H1 (cell line): ENCODE measurements around the gene ADAMTS9. TPM values are rescaled to one million over a fixed set of nuclear protein-coding genes. Genes with fewer than 3 reads are reported as not detected.

Source experiments
- CTCF ChIA-PET: fragments of 300-600 bp; sonication (Branson Sonifier 250); formaldehyde crosslinking; loops from one replicate; lab custom pipeline; 2021; ENCODE audit not compliant: partially characterized antibody; lab: Charles Lee
- POLR2A ChIA-PET: fragments of 300-600 bp; sonication (Branson Sonifier 250); formaldehyde crosslinking; loops from one replicate; lab custom pipeline; 2021; ENCODE audit warnings: inconsistent platforms; ENCODE audit not compliant: partially characterized antibody; lab: Charles Lee
- DNase-seq, 2 experiments: peaks; one replicate each; pipeline versions ENCODE4 v3.0.0 to v3.0.0-alpha.2; 2010 to 2022; ENCODE audit warnings: low spot score in 2 of 2, low read depth in 1 of 2, mixed read lengths in 1 of 2
- FAIRE-seq: peaks from 2 replicates; lab custom pipeline; 2011; peaks lifted over from hg19 to GRCh38; lab: Jason Lieb, UNC
- H2AFZ ChIP-seq: 2 replicates; pipeline ENCODE4 v1.8.1; 2012; ENCODE audit warnings: low read length, inconsistent platforms
- H2AK5ac ChIP-seq: 2 replicates; pipeline ENCODE4 v1.6.1; 2013; ENCODE audit warnings: low read depth, low read length
- H2BK120ac ChIP-seq: replicated peaks from 2 replicates; pipeline ENCODE3; 2013; ENCODE audit warnings: low read depth, low read length, inconsistent platforms
- H2BK12ac ChIP-seq: 2 replicates; pipeline ENCODE4 v1.6.1; 2013; ENCODE audit warnings: low read depth, low read length
- H2BK15ac ChIP-seq: 2 replicates; pipeline ENCODE4 v1.6.1; 2013; ENCODE audit warnings: low read length
- H2BK20ac ChIP-seq: 2 replicates; pipeline ENCODE4 v1.6.1; 2013; ENCODE audit warnings: low read length
- H2BK5ac ChIP-seq: 2 replicates; pipeline ENCODE4 v1.6.1; 2013; ENCODE audit warnings: low read depth, low read length
- H3K14ac ChIP-seq: 2 replicates; pipeline ENCODE4 v1.6.1; 2013; ENCODE audit warnings: inconsistent platforms; ENCODE audit not compliant: insufficient read length
- H3K18ac ChIP-seq: 2 replicates; pipeline ENCODE4 v1.6.1; 2013; ENCODE audit warnings: low read length; ENCODE audit errors: extremely low read depth
- H3K23ac ChIP-seq: 2 replicates; pipeline ENCODE4 v1.6.1; 2013; ENCODE audit warnings: inconsistent platforms; ENCODE audit not compliant: insufficient read length
- H3K23me2 ChIP-seq: 2 replicates; pipeline ENCODE4 v1.6.1; 2013; ENCODE audit warnings: low read depth, low read length
- H3K27ac ChIP-seq: 2 replicates; pipeline ENCODE4 v1.6.1; 2011; ENCODE audit warnings: low read depth, low read length, inconsistent platforms
- H3K27me3 ChIP-seq, 4 experiments: replicated peaks in 1 of 4; 1 replicate in 1 of 4; 2 replicates in 3 of 4; pipeline versions ENCODE4 v1.6.1 to v1.8.1; 2011 to 2013; ENCODE audit warnings: low read length in 3 of 4, mild to moderate bottlenecking in 3 of 4, inconsistent platforms in 2 of 4, mixed read lengths in 2 of 4, moderate library complexity in 1 of 4; ENCODE audit not compliant: control insufficient read depth in 3 of 4, insufficient read depth in 3 of 4; ENCODE audit errors: extremely low read depth in 1 of 4
- H3K36me3 ChIP-seq, 4 experiments: 2 replicates each; pipeline versions ENCODE4 v1.6.1 to v1.8.1; 2011 to 2013; ENCODE audit warnings: mild to moderate bottlenecking in 4 of 4, low read length in 3 of 4, moderate library complexity in 2 of 4, control low read depth in 1 of 4, inconsistent platforms in 1 of 4; ENCODE audit not compliant: insufficient read depth in 4 of 4, control insufficient read depth in 2 of 4
- H3K4ac ChIP-seq: replicated peaks from 2 replicates; pipeline ENCODE3; 2013; ENCODE audit warnings: low read length, low read depth, mixed read lengths, inconsistent platforms; ENCODE audit not compliant: insufficient read length
- H3K4me1 ChIP-seq, 4 experiments: replicated peaks in 1 of 4; 1 replicate in 1 of 4; 2 replicates in 3 of 4; pipeline versions ENCODE4 v1.6.1 to v1.8.1; 2011 to 2013; ENCODE audit warnings: low read length in 3 of 4, inconsistent platforms in 2 of 4, mixed read lengths in 1 of 4; ENCODE audit not compliant: insufficient read depth in 4 of 4, control insufficient read depth in 3 of 4
- H3K4me2 ChIP-seq, 2 experiments: 2 replicates each; pipeline versions ENCODE4 v1.6.1 to v1.8.1; 2011 to 2013; ENCODE audit warnings: low read depth in 2 of 2, low read length in 2 of 2, control low read depth in 1 of 2, inconsistent platforms in 1 of 2, mild to moderate bottlenecking in 1 of 2; ENCODE audit not compliant: insufficient read depth in 1 of 2
- H3K4me3 ChIP-seq, 4 experiments: fragments of 200-600, 300-600 bp in 1 of 4; sonication (generic), shearing (Covaris generic), sonication (Bioruptor Twin) in 1 of 4; 2 replicates each; pipeline versions ENCODE4 v1.5.1 to v1.8.1; 2011 to 2016; ENCODE audit warnings: low read length in 4 of 4, low read depth in 3 of 4, control low read depth in 2 of 4, inconsistent platforms in 2 of 4, mild to moderate bottlenecking in 2 of 4, mixed read lengths in 1 of 4, moderate library complexity in 1 of 4; ENCODE audit not compliant: insufficient read depth in 2 of 4; ENCODE audit errors: extremely low read depth in 1 of 4
- H3K56ac ChIP-seq: replicated peaks from 2 replicates; pipeline ENCODE3; 2013; ENCODE audit warnings: low read depth, mild to moderate bottlenecking, mixed read lengths, low read length, inconsistent platforms; ENCODE audit not compliant: insufficient read length
- H3K79me1 ChIP-seq: 2 replicates; pipeline ENCODE4 v1.6.1; 2013; ENCODE audit warnings: low read depth, low read length, control low read depth
- H3K79me2 ChIP-seq, 2 experiments: 2 replicates each; pipeline versions ENCODE4 v1.6.1 to v1.8.1; 2012 to 2013; ENCODE audit warnings: low read length in 2 of 2, mild to moderate bottlenecking in 2 of 2, inconsistent platforms in 1 of 2; ENCODE audit not compliant: insufficient read depth in 2 of 2, control insufficient read depth in 1 of 2
- H3K9ac ChIP-seq, 4 experiments: replicated peaks in 1 of 4; 1 replicate in 1 of 4; 2 replicates in 3 of 4; pipeline versions ENCODE4 v1.6.1 to v1.8.1; 2011 to 2013; ENCODE audit warnings: low read depth in 3 of 4, low read length in 3 of 4, control low read depth in 2 of 4, mild to moderate bottlenecking in 2 of 4, moderate library complexity in 2 of 4, inconsistent platforms in 1 of 4; ENCODE audit errors: extremely low read depth in 1 of 4
- H3K9me3 ChIP-seq, 2 experiments: 2 replicates each; pipeline versions ENCODE4 v1.6.1 to v1.8.1; 2012 to 2013; ENCODE audit warnings: mild to moderate bottlenecking in 2 of 2, moderate library complexity in 2 of 2, control low read depth in 1 of 2, inconsistent platforms in 1 of 2, low read depth in 1 of 2, low read length in 1 of 2, mixed read lengths in 1 of 2; ENCODE audit not compliant: insufficient read depth in 2 of 2
- H4K20me1 ChIP-seq, 2 experiments: replicated peaks in 1 of 2; 2 replicates each; pipeline versions ENCODE3 to v1.8.1; 2011 to 2013; ENCODE audit warnings: inconsistent platforms in 2 of 2, low read length in 2 of 2, mild to moderate bottlenecking in 1 of 2; ENCODE audit not compliant: insufficient read depth in 2 of 2, control insufficient read depth in 1 of 2
- H4K5ac ChIP-seq: 2 replicates; pipeline ENCODE4 v1.6.1; 2013; ENCODE audit warnings: low read length, low read depth, mixed read lengths, inconsistent platforms; ENCODE audit not compliant: insufficient read length
- H4K8ac ChIP-seq: 2 replicates; pipeline ENCODE4 v1.8.0; 2013; ENCODE audit warnings: mild to moderate bottlenecking, moderate library complexity, low read length, inconsistent platforms; ENCODE audit not compliant: insufficient read depth; ENCODE audit errors: extremely low read depth
- H4K91ac ChIP-seq: replicated peaks from 2 replicates; pipeline ENCODE3; 2013; ENCODE audit warnings: low read length, mixed read lengths, inconsistent platforms; ENCODE audit not compliant: insufficient read length
- CBX8 ChIP-seq: fragments of 300-800, 300-1000 bp; sonication (generic); IDR thresholded peaks from 2 replicates; pipeline ENCODE4 v1.7.1; 2016; ENCODE audit warnings: low read depth, low read length, borderline replicate concordance
- EZH2 ChIP-seq: fragments of 200-600 bp; sonication (generic); IDR thresholded peaks from 2 replicates; pipeline ENCODE4 v1.7.1; 2012; ENCODE audit warnings: low read depth, mild to moderate bottlenecking, moderate library complexity, low read length, inconsistent platforms; ENCODE audit not compliant: severe bottlenecking
- NANOG ChIP-seq: IDR thresholded peaks from 2 replicates; pipeline ENCODE4 v1.6.1; 2011; ENCODE audit warnings: low read length, low read depth, mild to moderate bottlenecking, inconsistent platforms; ENCODE audit not compliant: insufficient read depth, poor library complexity, severe bottlenecking
- PHF8 ChIP-seq: fragments of 200-600 bp; sonication (generic); conservative IDR thresholded peaks from 2 replicates; pipeline ENCODE4 v1.7.1; 2012; ENCODE audit warnings: low read depth, mild to moderate bottlenecking, inconsistent platforms, low read length, moderate library complexity
- RFX5 ChIP-seq: IDR thresholded peaks from 2 replicates; pipeline ENCODE4 v1.6.1; 2011; ENCODE audit warnings: low read depth, low read length, improper control_type of control experiment, borderline replicate concordance
- RNF2 ChIP-seq: fragments of 200-900, 300-1000 bp; sonication (generic); IDR thresholded peaks from 2 replicates; pipeline ENCODE4 v1.7.1; 2016; ENCODE audit warnings: borderline replicate concordance, low read depth, mild to moderate bottlenecking, antibody characterized with exemption, low read length; ENCODE audit not compliant: poor library complexity, severe bottlenecking; ENCODE audit errors: missing control alignments
- SP4 ChIP-seq: IDR thresholded peaks from 2 replicates; pipeline ENCODE4 v1.6.1; 2012; ENCODE audit warnings: low read length, inconsistent platforms
- TAF1 ChIP-seq: IDR thresholded peaks from 2 replicates; pipeline ENCODE4 v1.6.1; 2011; ENCODE audit warnings: mild to moderate bottlenecking, low read depth, low read length
- TAF7 ChIP-seq: optimal IDR thresholded peaks from 2 replicates; pipeline ENCODE3; 2011; ENCODE audit warnings: low read depth, mild to moderate bottlenecking, inconsistent platforms, low read length, moderate library complexity, borderline replicate concordance
- WGBS, 2 experiments: shearing (Covaris generic) in 1 of 2; methylation state at CpG; one replicate each; pipeline versions ENCODE4 v1.1.6 to v1.1.7; 2013 to 2015; ENCODE audit warnings: low lambda C conversion rate in 2 of 2, mixed read lengths in 2 of 2, inconsistent platforms in 1 of 2, low coverage in 1 of 2, missing lambda C conversion rate in 1 of 2; ENCODE audit not compliant: insufficient replicate concordance in 2 of 2, insufficient coverage in 1 of 2, insufficient read length in 1 of 2; ENCODE audit errors: extremely low coverage in 1 of 2, missing lambda C conversion rate in 1 of 2; 5-methylcytosine and 5-hydroxymethylcytosine counted together
- polyA plus RNA-seq, 7 experiments: library from polyadenylated mRNA; depleted of rRNA in 3 of 7; stranded (reverse) in 5 of 7; unstranded in 2 of 7; fragments of >200 nt in 5 of 7; fragments of 200-250 nt in 2 of 7; gene quantifications; 1 replicate in 5 of 7; 2 replicates in 1 of 7; 4 replicates in 1 of 7; pipeline versions ENCODE4 v1.2.1 to v1.2.3, GENCODE V29; 2011 to 2013; ENCODE audit warnings: missing spikeins in 2 of 7, mixed read lengths in 2 of 7
- total RNA-seq: library from RNA; stranded (reverse); fragmentation: NEBNext Ultra II Directional; extraction: Animal tissue kit (Norgen Biotek cat#: 25700); gene quantifications from 2 replicates; pipeline ENCODE4 v1.2.1, GENCODE V29; 2021

The ADAMTS9 gene
- total and polyA plus RNA-seq, 2 of the 8 experiments (the other 6 are each of a cell fraction or from before 2014, with no cell fraction given), result 0.20 to 0.41 TPM

GRCh38 chr3:64687086-64687780 is 567 bp downstream of the ADAMTS9 start:
- Histone ChIP-seq H3K9ac (no peak overlapping the region), H3K14ac (no peak overlapping the region), H4K20me1 (peaks cover under 1 to 2% of the 10 kb centered on the region in 2 experiments), H3K56ac (no peak overlapping the region), H3K4me3 (peak overlapping the region; percentile 64 to 78 (median 68); a peak in 6 of 8 replicates), H3K27ac (no peak overlapping the region), H3K79me1 (no peaks in the 10 kb centered on the region), H2BK5ac (no peak overlapping the region), H3K4me2 (peak overlapping the region; percentile 90 to 97), H3K36me3 (no peaks in the 10 kb centered on the region), H2AFZ (no peak overlapping the region), H2BK15ac (no peak overlapping the region), H4K5ac (no peak overlapping the region), H3K27me3 (peaks cover 27 to 66% (median 55%) of the 10 kb centered on the region in 4 experiments), H3K9me3 (no peaks in the 10 kb centered on the region), H3K79me2 (no peaks in the 10 kb centered on the region), H3K23ac (no peak overlapping the region), H4K8ac (no peak overlapping the region), H3K23me2 (peaks cover 27% of the 10 kb centered on the region; the same call in 1 of the 2 replicates), H2BK120ac (no peak overlapping the region), H2BK20ac (no peak overlapping the region), H3K4ac (no peak overlapping the region), H2BK12ac (no peak overlapping the region), H4K91ac (no peak overlapping the region), H3K18ac (no peak overlapping the region), H3K4me1 (peaks cover 6 to 22% (median 14%) of the 10 kb centered on the region in 4 experiments), H2AK5ac (no peak overlapping the region)
- DNase-seq (peak in 1 of 2 experiments; percentile 81), FAIRE-seq (no peak)
- 3% methylated on average over 19 of the region's 42 CpGs; no CpG with 5 or more reads in 1 of the 2 experiments for WGBS, 2 experiments
- ChIA-PET POLR2A (no interaction called here), CTCF (interaction anchor here (0.7 kb wide), 1 partner anchor 114 kb away, joined by 3 read pairs; no protein-coding TSS in a partner anchor)
- TF ChIP-seq NANOG, result no peak
- TF ChIP-seq RFX5, result no peak
- no peak for TF ChIP-seq TAF1
- no peak for TF ChIP-seq TAF7
- 0 out of 2 replicates have a peak, but pooled peaks have one; percentile 6 for TF ChIP-seq PHF8
- TF ChIP-seq RNF2, result peak; percentile 54
- peak; percentile 1 for TF ChIP-seq EZH2
- TF ChIP-seq SP4, result no peak
- TF ChIP-seq CBX8, result no peak
